Activated T-helper 2 cell treated with anti-CD3 and anti-CD28 coated beads, Interferon-gamma antibody, Interleukin-2, Interleukin-4, amounts not matched to agents 10 μg/mL and 5 μg/mL and 100 μg/mL, durations not matched to agents 14 hours and 24 hours and 36 hours (primary cell): ENCODE results near the gene MAPK11. TPM values are rescaled to one million over a fixed set of nuclear protein-coding genes. Genes with fewer than 3 reads are reported as not detected.

ENCODE experiments used
- DNase-seq: peaks from one replicate; pipeline ENCODE4 v3.0.0; 2021; ENCODE audit warnings: low spot score
- H3K27ac Mint-ChIP-seq: one replicate; pipeline ENCODE4 v1.8.0; 2021; ENCODE audit warnings: mixed read lengths
- H3K27me3 Mint-ChIP-seq: one replicate; pipeline ENCODE4 v1.8.0; 2021; ENCODE audit warnings: low read depth, mixed read lengths
- H3K36me3 Mint-ChIP-seq: one replicate; pipeline ENCODE4 v1.8.0; 2021; ENCODE audit warnings: low read depth, mixed read lengths
- H3K4me1 Mint-ChIP-seq: one replicate; pipeline ENCODE4 v1.8.0; 2021; ENCODE audit warnings: low read depth, mixed read lengths
- H3K4me3 Mint-ChIP-seq: one replicate; pipeline ENCODE4 v1.8.0; 2021; ENCODE audit warnings: low read depth, mild to moderate bottlenecking, moderate library complexity, mixed read lengths
- H3K9me3 Mint-ChIP-seq: one replicate; pipeline ENCODE4 v1.8.0; 2021; ENCODE audit warnings: mixed read lengths
- intact Hi-C: fragments of 100-400 bp; cut with micrococcal nuclease; formaldehyde crosslinking; loops from one replicate; pipeline ENCODE4 v1.15.1; 2023
- total RNA-seq: library from RNA; stranded (reverse); gene quantifications from 2 replicates; pipeline ENCODE4 v1.2.3, GENCODE V29; 2022

Gene MAPK11
- total RNA-seq, 1 donor from 2014 or later, result 20.9 TPM

DNA sequence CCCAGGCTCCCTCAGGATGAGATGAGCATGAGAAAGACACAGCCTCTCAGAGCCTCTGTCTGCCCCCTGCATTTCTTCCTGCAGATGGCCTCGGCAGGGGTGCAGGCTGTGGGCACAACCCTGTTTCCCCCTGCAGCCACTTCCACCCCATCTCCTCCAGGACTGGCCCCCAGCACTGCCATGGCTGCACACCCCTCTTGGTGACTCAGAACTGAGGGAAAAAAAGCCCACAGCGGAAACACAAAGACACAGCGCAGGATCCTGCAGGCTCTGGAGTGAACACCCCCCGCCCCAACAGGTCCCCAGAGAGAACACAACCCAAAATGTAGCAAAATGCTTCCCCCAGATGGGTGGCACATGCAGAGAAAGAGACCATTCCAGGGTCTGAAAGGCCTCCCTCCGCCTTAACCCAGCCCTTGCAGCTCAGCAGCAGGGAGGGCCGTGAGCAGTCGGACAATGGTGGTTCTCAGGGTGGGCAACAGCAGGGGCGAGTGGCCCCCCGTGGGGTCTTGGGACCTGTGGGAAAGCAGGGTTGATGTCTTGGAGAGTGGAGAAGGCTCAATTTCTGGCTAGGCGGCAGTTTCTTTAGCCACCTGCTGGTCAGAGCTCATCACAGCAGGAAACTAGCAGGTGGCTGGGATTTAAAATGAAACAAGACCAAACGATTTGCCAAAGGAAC is 33.3 kb downstream of the MAPK11 start:
- no peak overlapping the region for H3K4me3 Mint-ChIP-seq
- H3K4me1 Mint-ChIP-seq, result peaks cover 5% of the 10 kb centered on the region
- peaks cover 42% of the 10 kb centered on the region for H3K36me3 Mint-ChIP-seq
- intact Hi-C loops, result no loop called here
- no peaks in the 10 kb centered on the region for H3K27me3 Mint-ChIP-seq
- DNase-seq, result no peak
- no peak overlapping the region for H3K27ac Mint-ChIP-seq
- no peaks in the 10 kb centered on the region for H3K9me3 Mint-ChIP-seq

DNA sequence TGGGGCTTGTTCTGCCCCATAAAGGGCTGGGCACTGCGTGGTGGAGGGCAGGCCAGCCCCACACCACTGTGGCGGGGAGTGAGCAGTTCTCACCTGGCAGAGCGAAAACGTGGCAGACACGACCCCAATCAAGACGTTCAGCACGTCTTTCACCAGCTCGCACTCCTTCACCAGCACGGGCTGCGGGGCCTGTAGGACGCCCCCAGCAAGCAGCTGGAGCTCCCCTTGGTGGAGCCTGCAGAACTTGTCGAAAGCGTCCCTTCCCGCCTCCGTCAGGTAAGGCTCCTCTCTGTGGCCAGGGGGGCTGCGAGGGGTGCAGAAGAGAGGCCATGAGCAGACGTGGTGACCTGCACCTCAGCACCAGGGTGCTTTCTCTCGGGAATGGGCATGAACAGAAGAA is 37.0 kb downstream of the MAPK11 start:
- no peaks in the 10 kb centered on the region for H3K9me3 Mint-ChIP-seq
- H3K4me1 Mint-ChIP-seq, result no peaks in the 10 kb centered on the region
- H3K27ac Mint-ChIP-seq, result no peak overlapping the region
- H3K27me3 Mint-ChIP-seq, result no peaks in the 10 kb centered on the region
- peaks cover 43% of the 10 kb centered on the region for H3K36me3 Mint-ChIP-seq
- no peak for DNase-seq
- intact Hi-C loops, result no loop called here
- no peak overlapping the region for H3K4me3 Mint-ChIP-seq

DNA sequence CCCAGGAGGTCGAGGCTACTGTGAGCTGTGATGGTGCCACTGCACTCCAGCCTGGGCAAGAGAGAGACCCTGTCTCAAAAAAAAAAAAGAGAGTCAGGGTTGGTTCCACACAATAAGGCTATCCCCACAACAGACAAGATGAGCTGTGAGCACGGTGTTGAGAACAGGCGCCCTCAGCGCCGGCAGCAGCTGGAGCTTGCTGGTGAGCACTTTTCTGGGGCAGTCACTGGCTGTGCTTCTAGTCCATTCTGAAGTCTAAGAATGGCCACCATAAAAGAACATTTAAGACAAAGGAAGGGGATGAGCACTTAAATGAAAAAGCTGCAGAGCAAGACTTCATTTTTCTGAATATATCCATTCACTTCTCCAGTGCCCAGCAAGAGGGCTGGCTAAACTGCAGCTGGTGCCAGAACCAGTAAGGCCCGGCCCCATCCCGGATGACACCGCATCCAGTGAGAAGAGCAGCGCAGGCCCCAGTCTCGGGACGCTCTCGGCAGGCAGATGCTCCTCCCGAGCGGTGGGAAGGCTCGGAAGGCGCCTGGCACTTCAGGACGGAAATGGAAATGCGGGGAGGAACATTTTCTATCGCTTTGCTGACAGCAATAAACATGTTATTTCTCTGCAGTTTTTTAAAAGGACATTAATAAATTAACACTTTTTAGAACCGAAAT is 37.6 kb downstream of the MAPK11 start:
- H3K36me3 Mint-ChIP-seq, result peaks cover 37% of the 10 kb centered on the region

DNA sequence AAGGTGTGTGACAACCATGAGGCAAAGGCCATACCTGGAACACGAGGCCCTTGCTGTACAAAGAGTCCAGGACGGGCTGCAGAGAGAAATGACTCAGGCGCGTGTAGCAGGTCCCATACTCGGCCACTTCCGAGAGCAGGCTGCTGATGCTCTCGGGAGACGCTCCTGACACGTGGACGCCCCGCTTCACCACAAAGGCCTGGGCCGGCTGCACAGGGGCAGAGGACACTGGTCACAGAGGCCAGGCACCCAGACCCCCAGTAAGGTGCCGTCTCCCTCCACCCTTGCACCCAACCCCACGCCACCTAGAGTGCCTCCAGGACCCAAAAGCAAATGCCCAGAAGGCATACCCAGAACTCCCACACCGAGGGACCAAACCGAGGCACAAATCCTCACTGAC is 40.8 kb downstream of the MAPK11 start:
- DNase-seq, result no peak
- Mint-ChIP-seq H3K9me3 (no peaks in the 10 kb centered on the region), H3K36me3 (peaks cover 30% of the 10 kb centered on the region), H3K27me3 (no peaks in the 10 kb centered on the region), H3K4me3 (no peak overlapping the region), H3K4me1 (no peaks in the 10 kb centered on the region), H3K27ac (no peak overlapping the region)
- intact Hi-C loops, result no loop called here

More for the DNA sequence above, 37.6 kb downstream of the MAPK11 start:
- Mint-ChIP-seq H3K4me3 (no peak overlapping the region), H3K9me3 (no peaks in the 10 kb centered on the region), H3K4me1 (no peaks in the 10 kb centered on the region), H3K27me3 (no peaks in the 10 kb centered on the region), H3K27ac (no peak overlapping the region)
- no peak for DNase-seq
- intact Hi-C loops, result no loop called here

DNA sequence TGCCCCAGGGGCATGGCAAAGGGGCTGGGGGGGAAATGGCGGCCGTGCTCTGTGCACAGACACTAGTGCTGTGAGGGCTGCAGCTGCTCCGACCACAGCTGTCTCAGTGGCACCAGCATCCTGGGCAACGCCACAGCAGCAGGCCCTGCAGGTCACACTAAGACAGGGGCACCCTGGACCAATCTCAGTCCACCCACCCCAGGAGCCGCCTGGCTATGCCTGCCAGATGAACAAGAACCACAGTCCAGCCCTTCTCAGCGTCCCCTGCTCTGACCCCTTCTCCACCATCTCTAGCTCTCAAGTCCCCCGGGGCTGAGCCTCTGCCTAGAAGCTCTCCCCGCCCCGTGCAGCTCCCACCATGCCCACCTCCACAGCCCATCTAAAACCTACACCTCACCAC is 41.8 kb downstream of the MAPK11 start:
- no peak overlapping the region for H3K4me3 Mint-ChIP-seq
- H3K27ac Mint-ChIP-seq, result no peak overlapping the region
- no peaks in the 10 kb centered on the region for H3K4me1 Mint-ChIP-seq
- intact Hi-C loops, result no loop called here
- no peaks in the 10 kb centered on the region for H3K9me3 Mint-ChIP-seq
- H3K36me3 Mint-ChIP-seq, result peaks cover 31% of the 10 kb centered on the region
- H3K27me3 Mint-ChIP-seq, result no peaks in the 10 kb centered on the region
- DNase-seq, result no peak

DNA sequence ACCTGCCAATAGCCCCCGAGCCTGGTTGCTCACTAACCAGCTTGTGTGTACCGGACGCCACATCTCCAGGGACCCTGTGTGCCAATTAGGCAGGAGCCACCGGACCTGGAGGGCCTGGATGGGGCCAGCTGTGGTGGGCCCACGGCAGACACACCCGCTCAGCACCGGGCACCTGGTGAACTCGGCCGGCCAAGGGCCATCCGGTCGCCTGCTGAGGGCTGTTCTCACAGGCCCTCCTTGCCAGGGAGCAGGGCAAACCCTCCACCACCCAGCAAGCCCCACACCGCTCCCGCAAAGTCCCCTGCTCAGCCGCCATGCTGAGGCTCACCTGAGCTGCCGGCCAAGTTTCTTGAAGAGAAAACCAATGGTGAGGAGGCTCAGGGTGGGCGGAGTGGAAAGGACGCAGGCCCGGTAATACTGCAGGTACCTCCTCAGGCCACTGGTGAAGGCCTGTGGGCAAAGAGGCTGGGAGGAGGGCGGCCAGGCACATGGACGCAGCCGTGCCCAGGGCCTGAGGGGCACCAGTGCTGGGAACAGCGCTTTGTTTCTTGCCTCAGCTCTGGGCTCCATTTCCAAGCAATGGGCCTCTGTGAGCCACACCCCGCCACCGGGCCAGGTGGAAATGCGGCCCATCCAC is 42.5 kb downstream of the MAPK11 start:
- intact Hi-C loops, result no loop called here
- Mint-ChIP-seq H3K4me1 (no peaks in the 10 kb centered on the region), H3K27me3 (no peaks in the 10 kb centered on the region), H3K27ac (no peak overlapping the region), H3K9me3 (no peaks in the 10 kb centered on the region), H3K4me3 (no peak overlapping the region), H3K36me3 (peaks cover 36% of the 10 kb centered on the region)
- DNase-seq, result no peak

DNA sequence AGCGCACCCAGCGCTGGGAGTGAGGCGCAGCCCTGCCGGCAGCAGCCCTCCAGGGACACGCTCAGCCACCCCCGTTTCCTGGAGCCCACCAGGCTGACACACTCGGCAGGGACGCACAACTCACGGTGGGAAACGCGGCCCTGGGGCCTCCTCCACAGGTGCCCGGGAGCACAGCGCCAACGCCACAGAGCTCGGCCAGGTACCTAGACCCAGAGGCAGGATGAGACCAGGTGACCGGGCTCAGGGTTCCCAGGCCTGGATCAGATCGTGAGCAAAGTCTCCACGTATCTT is 43.4 kb downstream of the MAPK11 start:
- intact Hi-C loops, result no loop called here
- Mint-ChIP-seq H3K4me3 (no peak overlapping the region), H3K36me3 (peaks cover 39% of the 10 kb centered on the region), H3K4me1 (no peaks in the 10 kb centered on the region), H3K27me3 (no peaks in the 10 kb centered on the region), H3K9me3 (no peaks in the 10 kb centered on the region), H3K27ac (no peak overlapping the region)
- no peak for DNase-seq

DNA sequence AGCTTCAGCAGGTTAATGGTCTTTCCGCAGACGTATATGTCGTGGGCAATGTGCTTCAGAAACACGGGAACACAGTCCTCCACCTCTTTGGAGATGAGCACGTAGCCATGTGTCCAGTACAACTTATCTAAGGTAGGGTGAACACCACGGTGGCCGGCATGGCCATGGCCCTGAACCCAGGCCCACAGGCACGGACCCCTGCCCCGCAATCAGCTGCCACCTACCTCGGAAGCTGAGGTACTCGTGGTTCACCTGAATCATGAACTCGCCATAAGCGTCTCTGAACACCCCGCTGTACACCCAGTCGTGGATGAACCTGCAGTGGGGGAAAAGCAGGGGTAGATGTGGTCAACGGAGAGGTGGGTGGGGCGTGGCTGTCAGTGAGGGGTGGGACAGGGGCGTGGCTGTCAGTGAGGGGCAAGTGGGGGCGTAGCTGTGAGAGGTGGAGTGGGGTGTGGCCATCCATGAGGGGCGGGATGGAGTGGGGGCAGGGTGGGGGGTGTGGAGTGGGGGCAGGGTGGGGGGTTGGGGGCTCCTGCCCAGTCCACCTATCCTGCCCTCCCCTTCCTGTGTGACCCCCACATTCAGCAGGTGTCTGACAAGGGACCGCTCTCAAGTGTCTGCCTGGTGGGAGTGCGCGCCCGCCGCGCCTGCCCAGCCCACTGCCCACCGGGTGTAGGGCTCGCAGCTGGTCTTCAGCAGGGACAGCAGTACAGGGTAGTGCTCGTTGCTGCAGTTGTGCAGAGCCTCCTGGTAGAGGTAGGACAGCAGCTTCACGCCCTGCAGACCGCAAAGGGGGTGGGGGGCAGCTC is 43.9 kb downstream of the MAPK11 start:
- no peaks in the 10 kb centered on the region for H3K27me3 Mint-ChIP-seq
- no peaks in the 10 kb centered on the region for H3K9me3 Mint-ChIP-seq
- intact Hi-C loops, result no loop called here
- no peak overlapping the region for H3K4me3 Mint-ChIP-seq
- no peaks in the 10 kb centered on the region for H3K4me1 Mint-ChIP-seq
- H3K36me3 Mint-ChIP-seq, result peaks cover 39% of the 10 kb centered on the region
- DNase-seq, result no peak
- no peak overlapping the region for H3K27ac Mint-ChIP-seq

DNA sequence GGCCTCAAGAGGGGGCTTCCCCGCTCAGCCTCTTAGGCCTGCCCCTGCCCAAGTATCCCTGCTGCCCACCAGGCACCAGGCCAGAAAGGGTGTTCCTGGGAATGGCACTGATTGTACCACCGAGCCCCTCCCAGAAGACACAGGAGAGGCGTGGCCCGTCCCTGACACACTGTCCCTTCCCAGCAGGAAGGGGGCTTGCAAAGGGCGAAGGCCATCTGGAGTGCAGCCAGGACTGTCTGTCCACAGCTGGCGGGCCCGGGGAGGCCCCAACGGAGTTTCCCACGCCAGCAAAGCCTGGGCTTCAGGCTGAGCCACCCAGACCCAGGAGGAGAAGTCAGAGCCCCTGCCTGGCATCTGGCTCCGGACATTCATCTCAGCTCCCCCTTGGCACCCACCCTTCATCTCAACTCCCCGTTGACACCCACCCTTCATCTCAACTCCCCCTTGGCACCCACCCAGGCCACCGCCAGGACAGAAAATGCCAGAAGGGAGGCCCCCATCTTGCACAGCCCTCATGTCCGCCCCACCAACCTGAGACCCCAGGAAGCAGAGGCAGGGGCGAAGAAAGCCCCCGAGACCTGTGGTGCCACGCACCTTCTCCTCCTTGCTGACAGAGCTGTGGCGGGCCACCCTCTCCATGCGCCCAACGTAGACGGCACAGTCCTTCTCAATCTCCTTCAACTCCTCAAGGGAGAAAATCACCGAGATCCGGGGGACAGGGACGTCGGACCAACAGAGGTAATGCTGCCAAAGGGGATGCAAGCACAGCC is 44.8 kb downstream of the MAPK11 start:
- Mint-ChIP-seq H3K4me3 (no peak overlapping the region), H3K9me3 (no peaks in the 10 kb centered on the region), H3K4me1 (no peaks in the 10 kb centered on the region), H3K36me3 (peaks cover 45% of the 10 kb centered on the region), H3K27me3 (no peaks in the 10 kb centered on the region), H3K27ac (no peak overlapping the region)
- no peak for DNase-seq
- intact Hi-C loops, result no loop called here

DNA sequence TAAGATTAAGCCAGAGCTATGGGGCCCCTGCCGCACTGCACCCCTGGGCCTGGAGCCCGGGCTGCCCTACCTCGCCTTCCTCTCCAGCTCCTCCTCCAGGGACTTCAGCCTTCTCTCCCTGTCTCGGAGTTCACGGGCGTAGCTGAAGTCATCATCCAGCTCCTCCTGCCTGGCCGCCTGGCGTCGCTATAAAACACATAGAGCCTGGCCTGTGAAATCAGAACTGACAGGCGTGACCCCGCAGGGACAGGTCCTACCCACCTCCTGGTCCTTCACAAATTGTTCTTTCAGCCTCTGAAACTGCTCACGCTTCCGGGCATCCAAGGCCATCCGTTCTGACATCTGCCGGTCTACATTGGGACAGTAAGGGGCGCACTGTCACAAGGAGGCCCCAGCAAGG is 46.1 kb downstream of the MAPK11 start:
- Mint-ChIP-seq H3K9me3 (no peaks in the 10 kb centered on the region), H3K4me1 (no peaks in the 10 kb centered on the region), H3K36me3 (peaks cover 44% of the 10 kb centered on the region), H3K27me3 (no peaks in the 10 kb centered on the region), H3K4me3 (no peak overlapping the region), H3K27ac (no peak overlapping the region)
- DNase-seq, result no peak
- intact Hi-C loops, result no loop called here

DNA sequence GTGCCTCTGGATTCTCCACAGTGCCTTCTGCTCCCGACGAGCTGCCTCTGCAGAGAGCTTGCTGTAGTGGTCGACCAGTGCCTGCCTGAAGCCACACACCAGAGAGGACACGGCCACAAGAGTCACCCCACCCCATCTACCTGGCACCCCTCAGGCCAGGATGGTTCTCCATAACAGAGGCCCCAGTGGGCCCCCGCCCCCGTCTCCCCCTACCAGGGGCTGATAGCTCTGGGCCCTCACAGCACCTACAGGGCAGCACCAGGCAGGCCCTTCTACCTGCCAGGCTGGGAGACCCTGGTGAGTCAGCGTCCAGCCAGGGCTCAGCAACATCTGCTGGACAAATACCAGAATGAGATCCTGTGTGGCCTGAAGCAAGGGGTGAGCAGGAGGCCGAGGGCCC is 47.7 kb downstream of the MAPK11 start:
- Mint-ChIP-seq H3K36me3 (peaks cover 37% of the 10 kb centered on the region), H3K27me3 (no peaks in the 10 kb centered on the region), H3K4me1 (no peaks in the 10 kb centered on the region), H3K27ac (no peak overlapping the region), H3K9me3 (no peaks in the 10 kb centered on the region), H3K4me3 (no peak overlapping the region)
- intact Hi-C loops, result no loop called here
- DNase-seq, result no peak

DNA sequence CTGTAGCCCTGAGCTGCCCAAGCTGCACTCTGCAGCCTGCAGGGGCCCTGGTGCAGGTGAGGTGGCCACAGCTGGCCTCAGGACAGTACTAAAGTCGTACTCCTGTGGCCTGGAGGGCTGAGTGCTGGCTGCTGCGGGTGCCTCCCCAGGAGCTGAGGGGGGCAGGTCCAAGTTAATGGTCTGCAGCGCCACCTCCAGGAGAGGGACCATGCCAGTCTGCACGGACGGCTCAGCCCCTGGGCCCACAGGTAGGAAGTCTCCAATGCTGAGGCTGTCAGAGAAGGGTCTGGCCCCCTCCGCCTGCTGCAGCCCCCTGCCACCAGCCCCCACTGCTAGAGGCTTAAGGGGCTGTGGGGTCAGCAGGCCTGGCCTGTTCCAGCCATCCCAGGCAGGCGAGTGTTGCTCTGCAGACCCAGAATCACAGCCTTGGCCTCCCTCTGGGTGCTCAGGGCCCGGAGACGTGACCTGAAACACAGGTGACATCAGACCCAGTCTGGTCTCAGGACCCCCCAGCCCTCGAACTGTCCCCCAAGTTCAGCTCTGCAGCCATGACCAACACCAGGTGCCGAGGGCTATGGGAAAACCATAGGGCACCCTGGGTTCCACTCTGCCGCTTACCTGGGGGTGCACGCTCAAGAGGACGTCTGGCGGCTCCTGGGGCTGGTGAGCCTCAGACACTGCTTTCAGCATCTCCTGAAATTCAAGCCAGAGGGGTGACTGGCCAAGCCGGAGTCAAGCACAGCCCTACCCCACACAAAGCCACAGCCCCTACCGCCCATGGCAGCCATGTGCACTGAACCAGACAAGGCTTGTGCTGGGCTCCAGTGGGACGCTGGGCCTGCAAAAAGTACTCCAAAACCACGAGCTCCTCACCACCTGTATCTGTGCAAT is 48.5 kb downstream of the MAPK11 start:
- H3K4me3 Mint-ChIP-seq, result no peak overlapping the region
- H3K9me3 Mint-ChIP-seq, result no peaks in the 10 kb centered on the region
- H3K27ac Mint-ChIP-seq, result no peak overlapping the region
- no peaks in the 10 kb centered on the region for H3K27me3 Mint-ChIP-seq
- peaks cover 40% of the 10 kb centered on the region for H3K36me3 Mint-ChIP-seq
- intact Hi-C loops, result no loop called here
- no peaks in the 10 kb centered on the region for H3K4me1 Mint-ChIP-seq
- no peak for DNase-seq
